A549 (cell line): ENCODE data around the gene RPS8. TPM values are rescaled to one million over a fixed set of nuclear protein-coding genes. Genes with fewer than 3 reads are reported as not detected.

ENCODE experiments used
- ATAC-seq, 2 experiments: fragments of 200-7000 bp in 1 of 2; fragments of >200 bp in 1 of 2; cut with Nextera tagmentation in 1 of 2; cut with Tn5 transposase in 1 of 2; 3 replicates each; pipeline versions ENCODE4 v1.8.0 to v1.9.1; 2018 to 2020; ENCODE audit warnings: mild to moderate bottlenecking in 1 of 2, moderate library complexity in 1 of 2
- CTCF ChIA-PET: fragments of 300-600 bp; sonication (Branson Sonifier 250); formaldehyde crosslinking; extraction: SDS; loops from one replicate; lab custom pipeline; 2021; ENCODE audit warnings: antibody characterized with exemption, inconsistent platforms; lab: Yijun Ruan, JAX
- POLR2A ChIA-PET: fragments of 350-600 bp; formaldehyde crosslinking; extraction: SDS; loops from one replicate; lab custom pipeline; 2021; ENCODE audit warnings: antibody characterized with exemption, inconsistent platforms; lab: Yijun Ruan, JAX
- DNase-seq, 2 experiments: peaks; one replicate each; pipeline versions ENCODE4 v3.0.0 to v3.0.0-alpha.2; 2011 to 2016; ENCODE audit warnings: low read depth in 1 of 2, low spot score in 1 of 2
- FAIRE-seq: peaks from 2 replicates; lab custom pipeline; 2011; peaks lifted over from hg19 to GRCh38; lab: Jason Lieb, UNC
- H3K27ac ChIP-seq, 2 experiments: fragments of >200 bp; sonication (Bioruptor Twin); formaldehyde crosslinking; 3 replicates each; pipeline ENCODE4 v1.5.1; 2016 to 2017
- H3K4me1 ChIP-seq: fragments of >200 bp; sonication (Bioruptor Twin); formaldehyde crosslinking; 3 replicates; pipeline ENCODE4 v1.6.1; 2016
- H3K4me2 ChIP-seq: fragments of >200 bp; sonication (Bioruptor Twin); formaldehyde crosslinking; 3 replicates; pipeline ENCODE4 v1.6.1; 2016
- H3K4me3 ChIP-seq: fragments of >200 bp; sonication (Bioruptor Twin); formaldehyde crosslinking; 3 replicates; pipeline ENCODE4 v1.5.1; 2016
- H3K9me3 ChIP-seq: fragments of >200 bp; sonication (Bioruptor Twin); formaldehyde crosslinking; 3 replicates; pipeline ENCODE4 v1.6.1; 2016
- CBX2 ChIP-seq: fragments of 200-600 bp; sonication (generic); IDR thresholded peaks from 2 replicates; pipeline ENCODE4 v1.6.1; 2016; ENCODE audit warnings: low read depth, mild to moderate bottlenecking, borderline replicate concordance
- CBX8 ChIP-seq: fragments of 200-600 bp; sonication (generic); IDR thresholded peaks from 2 replicates; pipeline ENCODE4 v1.6.1; 2016
- CHD4 ChIP-seq: fragments of 200-600 bp; sonication (generic); IDR thresholded peaks from 2 replicates; pipeline ENCODE4 v1.6.1; 2016; ENCODE audit warnings: antibody characterized with exemption, mild to moderate bottlenecking, borderline replicate concordance
- CTCF ChIP-seq: fragments of >200 bp; sonication (Bioruptor Twin); formaldehyde crosslinking; IDR thresholded peaks from 3 replicates; pipeline ENCODE4 v1.5.1; 2016
- EHMT2 ChIP-seq: fragments of 200-600 bp; sonication (generic); IDR thresholded peaks from 2 replicates; pipeline ENCODE4 v1.6.1; 2016; ENCODE audit warnings: antibody characterized with exemption, low read depth, mild to moderate bottlenecking, moderate library complexity
- EP300 ChIP-seq, 2 experiments: fragments of >200 bp; sonication (Bioruptor Twin); formaldehyde crosslinking; IDR thresholded peaks; 2 replicates in 1 of 2; 3 replicates in 1 of 2; pipeline ENCODE4 v1.6.1; 2016 to 2017
- ESRRA ChIP-seq: fragments of 150-350 bp; IDR thresholded peaks from 2 replicates; pipeline ENCODE4 v1.6.1; 2014; ENCODE audit warnings: mild to moderate bottlenecking, low read length, borderline replicate concordance
- FOSB ChIP-seq: fragments of 250-450 bp; sonication (Bioruptor Pico); IDR thresholded peaks from 2 replicates; pipeline ENCODE4 v1.5.0; 2020; ENCODE audit warnings: mild to moderate bottlenecking, moderate library complexity
- JUNB ChIP-seq: fragments of >200 bp; sonication (Bioruptor Twin); formaldehyde crosslinking; IDR thresholded peaks from 2 replicates; pipeline ENCODE4 v1.6.1; 2016
- KDM1A ChIP-seq: fragments of 200-600 bp; sonication (generic); IDR thresholded peaks from 2 replicates; pipeline ENCODE4 v1.6.1; 2016; ENCODE audit warnings: low read depth, mild to moderate bottlenecking
- NFE2L2 ChIP-seq: fragments of 150-350 bp; conservative IDR thresholded peaks from 2 replicates; pipeline ENCODE4 v1.6.1; 2014; ENCODE audit warnings: low read length
- NR3C1 ChIP-seq: fragments of >200 bp; sonication (Bioruptor Twin); formaldehyde crosslinking; IDR thresholded peaks from 3 replicates; pipeline ENCODE4 v1.6.1; 2017
- POLR2AphosphoS2 ChIP-seq: conservative IDR thresholded peaks from 2 replicates; pipeline ENCODE4 v1.6.1; 2012; ENCODE audit warnings: low read length, improper control_type of control experiment, inconsistent platforms
- RNF2 ChIP-seq: fragments of 200-600 bp; sonication (generic); IDR thresholded peaks from 2 replicates; pipeline ENCODE4 v1.6.1; 2016; ENCODE audit warnings: low read depth, mild to moderate bottlenecking, antibody characterized with exemption, moderate library complexity, borderline replicate concordance
- SMC3 ChIP-seq: fragments of >200 bp; sonication (Bioruptor Twin); formaldehyde crosslinking; IDR thresholded peaks from 3 replicates; pipeline ENCODE4 v1.6.1; 2018; ENCODE audit warnings: inconsistent platforms
- TP53 ChIP-seq: fragments of 250-450 bp; sonication (Bioruptor Pico); IDR thresholded peaks from 2 replicates; pipeline ENCODE4 v1.5.0; 2021; ENCODE audit warnings: mild to moderate bottlenecking, moderate library complexity
- ZFP36 ChIP-seq: fragments of 450-650 bp; IDR thresholded peaks from 2 replicates; pipeline ENCODE4 v1.6.1; 2014; ENCODE audit warnings: borderline replicate concordance; ENCODE audit not compliant: partially characterized antibody
- WGBS: methylation state at CpG from one replicate; pipeline ENCODE4 v1.1.6; 2017; ENCODE audit errors: missing lambda C conversion rate; 5-methylcytosine and 5-hydroxymethylcytosine counted together
- polyA plus RNA-seq, 4 experiments: library from polyadenylated mRNA; depleted of rRNA in 3 of 4; stranded (reverse); fragments of >200 nt; fragmentation: RNase III in 1 of 4; extraction: RNeasy Plus Mini Kit Qiagen cat#74134 plus additional on column Dnase treatment in 1 of 4; gene quantifications; 2 replicates in 3 of 4; 3 replicates in 1 of 4; pipeline ENCODE4 v1.2.3, GENCODE V29; 2011 to 2017
- TF ChIP-seq, protein P1 (sequence below): fragments of 150-350 bp; IDR thresholded peaks from 2 replicates; pipeline ENCODE4 v1.6.1; 2014; ENCODE audit warnings: low read depth, mild to moderate bottlenecking, low read length
- TF ChIP-seq, protein P2 (sequence below): fragments of >200 bp; sonication (Bioruptor Twin); formaldehyde crosslinking; IDR thresholded peaks from 2 replicates; pipeline ENCODE4 v1.6.1; 2016
- TF ChIP-seq, protein P3 (sequence below): fragments of >200 bp; sonication (Bioruptor Twin); formaldehyde crosslinking; IDR thresholded peaks from 3 replicates; pipeline ENCODE4 v1.6.1; 2016
- TF ChIP-seq, protein P4 (sequence below): fragments of 250-450 bp; sonication (Bioruptor Pico); IDR thresholded peaks from 2 replicates; pipeline ENCODE4 v1.5.0; 2021; ENCODE audit warnings: mild to moderate bottlenecking, moderate library complexity, borderline replicate concordance

Gene RPS8
- polyA plus RNA-seq, 2 of the 4 experiments (the other 2 are of a cell fraction): 1,577 to 1,820 TPM

DNA sequence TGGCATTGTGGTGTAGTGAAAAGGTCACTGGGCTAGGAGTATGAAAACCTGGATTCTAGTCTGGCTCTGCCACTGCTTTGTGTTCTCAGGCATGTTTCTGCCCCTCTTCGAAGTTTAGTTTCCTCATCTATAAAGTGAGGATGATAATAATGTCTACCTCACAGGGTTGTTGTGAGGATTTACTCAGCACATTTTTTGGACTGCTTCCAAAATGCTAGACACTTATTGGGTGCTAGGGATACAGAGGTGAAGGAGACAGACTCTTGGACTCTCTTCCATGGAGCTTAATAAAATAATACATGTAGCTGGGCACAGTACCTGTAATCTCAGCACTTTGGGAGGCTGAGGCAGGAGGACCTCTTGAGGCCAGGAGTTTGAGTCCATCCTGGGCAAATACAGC lies 32.1 kb upstream of the RPS8 start:
- CTCF ChIA-PET: interaction anchor here (1.3 to 2.6 kb wide), 2 partner anchors 12 to 40 kb away, joined by 3 to 18 read pairs; partner anchors contain the start of gene RNU5D-1
- POLR2A ChIA-PET: interaction anchor here (1.7 kb wide), 1 partner anchor 32 kb away, joined by 8 read pairs; the partner anchor contains the start of gene RPS8
- DNase-seq: no peak
- H3K9me3 ChIP-seq: no peaks in the 10 kb centered on the region
- 0 out of 3 replicates have a peak, but pooled peaks cover 9% of the 10 kb centered on the region for H3K4me1 ChIP-seq
- ATAC-seq: no peak
- H3K4me2 ChIP-seq: no peak overlapping the region
- WGBS: 100% methylated on average over 1 of the region's 1 CpG
- H3K27ac ChIP-seq: no peak overlapping the region
- TF ChIP-seq EP300 (IDR thresholded peaks at IDR 0.05) (no peak), POLR2AphosphoS2 (no peak), SMC3 (no peak), FOSB (no peak), NFE2L2 (no peak), CBX2 (no peak), TP53 (CRISPR knock-in tag) (no peak), EHMT2 (no peak), CBX8 (no peak), ZFP36 (no peak), JUNB (no peak), NR3C1 (no peak), ESRRA (no peak)
- TF ChIP-seq, protein P1, sequence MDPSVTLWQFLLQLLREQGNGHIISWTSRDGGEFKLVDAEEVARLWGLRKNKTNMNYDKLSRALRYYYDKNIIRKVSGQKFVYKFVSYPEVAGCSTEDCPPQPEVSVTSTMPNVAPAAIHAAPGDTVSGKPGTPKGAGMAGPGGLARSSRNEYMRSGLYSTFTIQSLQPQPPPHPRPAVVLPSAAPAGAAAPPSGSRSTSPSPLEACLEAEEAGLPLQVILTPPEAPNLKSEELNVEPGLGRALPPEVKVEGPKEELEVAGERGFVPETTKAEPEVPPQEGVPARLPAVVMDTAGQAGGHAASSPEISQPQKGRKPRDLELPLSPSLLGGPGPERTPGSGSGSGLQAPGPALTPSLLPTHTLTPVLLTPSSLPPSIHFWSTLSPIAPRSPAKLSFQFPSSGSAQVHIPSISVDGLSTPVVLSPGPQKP: no peak
- TF ChIP-seq, protein P2, sequence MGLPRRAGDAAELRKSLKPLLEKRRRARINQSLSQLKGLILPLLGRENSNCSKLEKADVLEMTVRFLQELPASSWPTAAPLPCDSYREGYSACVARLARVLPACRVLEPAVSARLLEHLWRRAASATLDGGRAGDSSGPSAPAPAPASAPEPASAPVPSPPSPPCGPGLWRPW: no peak
- TF ChIP-seq, protein P3, sequence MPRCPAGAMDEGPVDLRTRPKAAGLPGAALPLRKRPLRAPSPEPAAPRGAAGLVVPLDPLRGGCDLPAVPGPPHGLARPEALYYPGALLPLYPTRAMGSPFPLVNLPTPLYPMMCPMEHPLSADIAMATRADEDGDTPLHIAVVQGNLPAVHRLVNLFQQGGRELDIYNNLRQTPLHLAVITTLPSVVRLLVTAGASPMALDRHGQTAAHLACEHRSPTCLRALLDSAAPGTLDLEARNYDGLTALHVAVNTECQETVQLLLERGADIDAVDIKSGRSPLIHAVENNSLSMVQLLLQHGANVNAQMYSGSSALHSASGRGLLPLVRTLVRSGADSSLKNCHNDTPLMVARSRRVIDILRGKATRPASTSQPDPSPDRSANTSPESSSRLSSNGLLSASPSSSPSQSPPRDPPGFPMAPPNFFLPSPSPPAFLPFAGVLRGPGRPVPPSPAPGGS: no peak
- TF ChIP-seq, protein P4, sequence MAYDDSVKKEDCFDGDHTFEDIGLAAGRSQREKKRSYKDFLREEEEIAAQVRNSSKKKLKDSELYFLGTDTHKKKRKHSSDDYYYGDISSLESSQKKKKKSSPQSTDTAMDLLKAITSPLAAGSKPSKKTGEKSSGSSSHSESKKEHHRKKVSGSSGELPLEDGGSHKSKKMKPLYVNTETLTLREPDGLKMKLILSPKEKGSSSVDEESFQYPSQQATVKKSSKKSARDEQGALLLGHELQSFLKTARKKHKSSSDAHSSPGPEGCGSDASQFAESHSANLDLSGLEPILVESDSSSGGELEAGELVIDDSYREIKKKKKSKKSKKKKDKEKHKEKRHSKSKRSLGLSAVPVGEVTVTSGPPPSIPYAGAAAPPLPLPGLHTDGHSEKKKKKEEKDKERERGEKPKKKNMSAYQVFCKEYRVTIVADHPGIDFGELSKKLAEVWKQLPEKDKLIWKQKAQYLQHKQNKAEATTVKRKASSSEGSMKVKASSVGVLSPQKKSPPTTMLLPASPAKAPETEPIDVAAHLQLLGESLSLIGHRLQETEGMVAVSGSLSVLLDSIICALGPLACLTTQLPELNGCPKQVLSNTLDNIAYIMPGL (CRISPR knock-in tag): no peak
- FAIRE-seq: no peak
- H3K4me3 ChIP-seq: no peak overlapping the region

GRCh38 chr1:44747878-44748277 lies 27.5 kb upstream of the RPS8 start:
- no peaks in the 10 kb centered on the region for H3K9me3 ChIP-seq
- no peaks in the 10 kb centered on the region for H3K4me1 ChIP-seq
- DNase-seq (no peak), ATAC-seq (peak in 1 of 2 experiments; percentile 51; a peak in 2 of 6 replicates), FAIRE-seq (no peak)
- TF ChIP-seq RNF2 (no peak), CHD4 (no peak), KDM1A (no peak), CTCF (no peak), CBX2 (no peak)
- no peak overlapping the region for H3K4me3 ChIP-seq
- ChIA-PET CTCF (interaction anchor here (0.5 to 2.0 kb wide), 6 partner anchors 11 to 80 kb away, joined by 3 to 10 read pairs (median 3); partner anchors contain the start of genes PLK3 and RNU5D-1), POLR2A (interaction anchor here (0.6 kb wide), 1 partner anchor 30 kb away, joined by 3 read pairs; no protein-coding TSS in a partner anchor)
- H3K4me2 ChIP-seq: no peak overlapping the region
- H3K27ac ChIP-seq: no peak overlapping the region
- WGBS: 80% methylated on average over 3 of the region's 3 CpGs
